ENCODE measurements around the gene FNIP2.
A peak's percentile ranks its signal among the peaks of the same experiment; 100 is the strongest.
"Not testable (repeated sequence)": the region's sequence is repeated elsewhere in the genome, so short reads cannot be mapped to it uniquely, and the experiment has no call there.

FNIP2 gene

GRCh38 chr4:158789853-158790252 lies 21.0 kb downstream of the FNIP2 start:
- no peak for DNase-seq (ENCODE audit: low spot score)

DNA sequence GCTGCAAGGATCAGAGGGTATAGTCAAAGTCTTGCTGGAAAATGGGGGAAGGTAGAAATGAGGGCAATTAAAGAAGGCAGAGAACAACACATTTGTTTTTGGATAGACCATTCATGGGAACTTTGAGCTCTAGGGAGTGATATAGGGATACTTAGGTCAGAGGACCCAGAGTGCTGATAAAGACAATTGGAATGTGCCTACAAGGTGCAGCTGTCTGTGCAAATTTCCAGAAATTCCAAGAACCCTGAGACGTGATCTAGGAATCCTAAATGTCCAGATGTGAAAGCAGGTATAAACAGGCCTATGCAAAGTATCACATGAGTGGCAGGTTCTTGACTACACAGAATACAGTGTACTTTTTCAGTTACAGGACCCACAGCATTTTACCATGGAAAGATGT lies 24.2 kb downstream of the FNIP2 start:
- no peak for DNase-seq (ENCODE audit: low spot score)

DNA sequence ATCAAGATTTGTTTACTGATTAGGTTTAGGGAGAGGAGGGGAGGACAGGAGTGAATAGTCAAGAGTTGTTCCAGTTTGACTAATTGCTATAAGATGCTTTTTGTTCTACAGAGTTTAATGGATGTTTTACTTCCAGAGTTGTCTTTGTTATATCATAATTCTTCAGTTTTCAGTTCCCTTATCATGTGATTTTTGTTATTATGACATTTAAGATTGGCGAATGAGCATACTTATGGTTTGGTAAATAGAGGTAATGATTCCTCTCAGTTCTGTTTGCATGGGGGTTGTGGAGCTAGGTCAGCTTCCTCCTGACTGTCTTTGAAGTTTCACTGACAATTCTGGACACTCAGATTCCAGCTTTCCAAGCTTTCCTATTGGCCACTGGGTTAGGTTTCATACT lies 24.6 kb downstream of the FNIP2 start:
- DNase-seq (ENCODE audit: low spot score) = not testable (repeated sequence)

- no peak for DNase-seq (ENCODE audit: low spot score)
Observed at GRCh38 chr4:158796370-158797140, 27.7 kb downstream of the FNIP2 start.

GRCh38 chr4:158798062-158798461 lies 29.2 kb downstream of the FNIP2 start:
- DNase-seq (ENCODE audit: low spot score) = no peak

DNA sequence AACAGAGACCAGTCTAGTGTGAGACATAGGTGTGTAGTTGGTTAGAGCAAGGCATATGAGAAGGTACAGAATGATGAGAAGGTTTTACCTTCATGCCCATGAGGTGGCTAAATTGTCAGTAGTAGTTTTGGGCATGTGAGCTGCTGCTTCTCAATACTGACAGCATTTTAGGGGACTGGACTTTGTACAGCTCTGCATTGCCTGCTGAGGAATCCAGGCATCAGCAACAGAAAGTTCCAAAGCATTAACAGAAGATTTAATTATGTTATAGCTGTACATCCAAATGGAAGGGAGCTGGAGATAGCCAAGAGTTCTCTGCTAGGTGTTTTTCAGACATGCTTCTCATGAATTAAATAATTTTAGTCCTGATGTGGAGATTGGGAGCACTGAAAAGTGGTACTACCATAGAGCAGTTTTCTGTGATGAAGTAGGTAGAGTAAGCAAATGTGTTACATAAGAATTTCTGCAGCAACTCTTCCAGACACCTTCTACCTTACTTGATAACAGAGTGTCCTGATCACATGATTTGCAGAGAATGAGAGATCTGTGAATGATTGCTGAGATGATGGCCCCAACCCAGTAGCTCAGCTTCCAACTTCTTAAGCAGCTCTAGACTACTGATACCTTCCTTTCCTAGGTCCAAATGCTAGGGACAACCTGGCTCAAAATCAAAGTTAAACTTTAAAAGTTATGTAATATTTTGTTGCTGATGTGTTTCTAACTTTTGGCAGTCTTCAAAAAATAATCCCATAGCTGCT lies 30.4 kb downstream of the FNIP2 start:
- peak; percentile 37 for DNase-seq (ENCODE audit: low spot score)

DNA sequence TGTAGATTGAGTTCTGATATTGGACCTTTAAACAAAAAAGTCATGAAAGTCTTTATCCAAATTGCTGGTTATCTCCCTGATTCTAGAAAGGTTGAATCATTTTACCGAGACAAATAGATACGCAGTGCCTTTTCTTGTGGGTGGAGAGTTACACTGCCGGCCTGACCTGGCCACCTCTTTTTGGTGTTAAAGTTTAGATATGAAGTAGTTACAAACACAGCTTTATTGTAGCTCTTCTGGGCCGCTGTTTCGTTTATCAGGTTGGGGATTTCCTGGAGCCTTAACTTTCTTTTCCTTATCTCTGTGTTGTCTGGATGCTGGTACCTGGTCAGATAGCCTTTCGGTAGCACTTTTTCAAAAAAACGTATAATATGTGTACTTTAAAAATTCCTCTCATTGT lies 31.0 kb downstream of the FNIP2 start:
- no peak for DNase-seq (ENCODE audit: low spot score)

DNA sequence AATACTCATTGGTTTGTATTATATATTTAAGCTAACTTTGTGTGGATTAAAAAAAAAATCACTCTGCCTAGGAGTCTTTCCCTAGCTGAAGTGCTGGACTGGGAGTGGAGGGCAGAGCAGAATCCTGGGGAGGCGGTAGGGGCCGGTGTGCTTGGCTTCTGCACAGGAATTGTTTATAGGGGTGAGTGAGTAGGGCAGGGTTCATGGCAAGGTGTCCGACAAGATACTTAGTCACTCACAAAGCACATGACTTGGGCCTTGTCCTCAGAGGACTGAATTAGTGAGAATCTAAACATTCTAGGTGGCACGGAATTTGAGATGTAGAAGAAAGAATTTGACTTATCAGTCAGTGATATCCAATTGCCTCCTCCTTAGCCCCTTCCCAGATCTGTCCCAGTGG lies 32.2 kb downstream of the FNIP2 start:
- DNase-seq (ENCODE audit: low spot score) = no peak

DNA sequence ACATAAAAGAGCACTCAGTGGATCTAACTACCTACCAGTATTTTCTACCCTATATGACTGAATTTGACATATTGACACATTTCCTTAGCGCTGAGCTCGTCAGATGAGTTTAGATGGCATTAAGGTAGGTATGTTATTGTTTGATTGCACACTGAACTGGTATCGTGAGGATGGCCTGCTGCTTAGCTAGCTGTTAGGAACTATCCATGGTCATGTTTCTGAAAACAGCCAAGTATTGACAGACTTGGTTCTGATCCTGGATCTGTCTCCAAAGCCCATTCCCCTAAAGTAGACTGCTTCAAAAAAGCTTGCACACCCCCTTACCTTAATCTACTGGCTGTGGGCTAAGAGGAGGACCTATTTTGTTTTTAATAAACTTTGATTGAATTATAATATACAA lies 32.9 kb downstream of the FNIP2 start:
- no peak for DNase-seq (ENCODE audit: low spot score)

DNA sequence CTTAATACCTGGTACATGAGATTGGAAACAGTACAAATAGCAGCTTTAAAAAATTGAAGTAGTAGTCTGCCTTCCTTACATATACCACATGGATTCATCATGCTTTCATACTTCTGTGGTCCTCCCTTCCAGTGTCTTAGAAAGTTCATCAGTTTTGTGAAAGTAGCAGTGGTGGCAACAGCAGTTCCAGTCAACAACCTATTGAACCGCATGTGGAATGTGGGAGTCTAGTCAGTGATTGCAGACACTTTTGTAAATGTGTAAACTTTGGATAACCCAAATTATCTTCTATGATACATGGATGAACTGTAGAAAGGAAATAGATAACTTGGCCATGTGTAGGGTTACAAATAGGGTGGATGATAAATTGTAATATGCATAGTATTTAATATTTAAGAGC lies 34.1 kb downstream of the FNIP2 start:
- DNase-seq (ENCODE audit: low spot score) = no peak

DNA sequence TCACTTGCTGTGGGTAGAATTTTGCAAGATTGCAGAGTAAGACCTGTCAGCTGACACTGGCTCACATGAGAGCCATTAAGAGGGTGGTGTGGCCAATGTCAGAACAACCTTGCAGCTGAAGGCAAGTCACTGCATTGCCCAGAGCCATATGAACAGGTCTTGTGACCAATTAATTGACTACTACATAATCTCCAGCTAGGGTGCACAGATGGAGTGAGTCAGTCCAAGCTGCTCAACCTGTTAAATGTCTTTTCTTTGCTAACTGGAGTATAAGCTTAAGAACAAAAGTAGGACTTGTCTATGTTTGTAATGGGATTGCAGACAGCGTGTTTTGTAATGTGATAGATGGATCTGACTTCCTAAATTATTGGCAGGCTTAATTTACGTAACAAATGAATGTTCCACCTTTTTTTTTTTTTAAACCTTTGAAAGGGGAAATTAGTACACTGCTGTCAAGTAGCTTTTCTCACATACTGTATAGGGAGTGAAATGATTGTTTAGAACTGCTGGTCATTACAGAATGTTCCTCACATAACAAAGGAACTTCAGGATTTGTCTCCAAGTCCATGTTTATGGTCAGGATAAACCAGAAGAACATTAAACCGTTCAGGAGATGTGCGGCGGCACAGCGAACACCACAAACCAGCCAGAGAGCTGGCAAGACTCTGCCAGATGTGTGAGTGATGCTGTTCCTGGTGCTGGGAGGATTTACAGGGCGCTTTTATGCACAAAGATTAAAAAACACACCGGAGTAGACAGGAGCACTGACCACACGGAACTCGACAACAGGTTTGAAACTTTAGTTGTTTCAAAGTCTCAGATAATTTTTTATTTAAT lies 37.0 kb downstream of the FNIP2 start:
- DNase-seq (ENCODE audit: low spot score) = peak; percentile 83

DNA sequence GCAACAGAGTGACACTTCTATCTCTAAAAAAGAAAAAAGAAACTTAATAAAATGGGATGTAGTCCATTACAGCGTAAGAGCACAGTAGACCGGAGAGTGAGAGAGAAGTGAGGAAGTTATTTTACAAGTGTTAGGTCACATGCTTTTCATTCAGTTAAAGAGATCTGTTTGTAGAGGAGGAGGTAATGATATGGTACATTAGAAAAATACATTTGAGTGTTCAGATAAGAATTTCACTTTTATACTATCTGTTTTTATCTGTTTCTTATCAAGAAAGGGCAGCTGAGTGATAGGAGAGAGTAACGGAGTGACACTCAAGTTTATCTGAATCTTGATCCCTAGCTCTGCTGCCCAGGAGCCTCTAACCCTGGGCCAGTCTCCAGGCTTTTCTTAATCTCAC lies 38.9 kb downstream of the FNIP2 start:
- DNase-seq (ENCODE audit: low spot score) = no peak

DNA sequence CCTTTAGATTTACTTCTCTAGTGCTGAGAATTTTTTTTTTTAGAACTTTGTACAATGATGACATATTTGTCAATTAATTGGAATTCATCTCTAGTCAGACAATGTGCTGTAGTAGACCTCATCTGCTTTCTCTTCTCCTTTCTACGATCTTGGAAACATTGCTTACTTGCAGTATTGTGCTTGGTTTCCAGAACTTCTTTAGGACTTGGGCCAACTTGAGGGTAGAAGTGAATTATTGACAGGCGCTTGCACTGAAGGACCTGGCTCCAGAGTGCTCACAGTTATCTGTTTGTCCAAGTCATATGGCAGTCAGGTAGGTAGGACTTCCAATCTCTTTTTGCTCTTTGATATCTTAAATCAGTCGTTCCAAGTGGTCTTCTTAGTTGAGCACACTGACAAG lies 39.6 kb downstream of the FNIP2 start:
- DNase-seq (ENCODE audit: low spot score) = no peak

- not testable (repeated sequence) for DNase-seq (ENCODE audit: low spot score)
Observed at GRCh38 chr4:158809208-158809607, 40.4 kb downstream of the FNIP2 start.

GRCh38 chr4:158809611-158810486 lies 41.0 kb downstream of the FNIP2 start:
- no peak for DNase-seq (ENCODE audit: low spot score)

DNA sequence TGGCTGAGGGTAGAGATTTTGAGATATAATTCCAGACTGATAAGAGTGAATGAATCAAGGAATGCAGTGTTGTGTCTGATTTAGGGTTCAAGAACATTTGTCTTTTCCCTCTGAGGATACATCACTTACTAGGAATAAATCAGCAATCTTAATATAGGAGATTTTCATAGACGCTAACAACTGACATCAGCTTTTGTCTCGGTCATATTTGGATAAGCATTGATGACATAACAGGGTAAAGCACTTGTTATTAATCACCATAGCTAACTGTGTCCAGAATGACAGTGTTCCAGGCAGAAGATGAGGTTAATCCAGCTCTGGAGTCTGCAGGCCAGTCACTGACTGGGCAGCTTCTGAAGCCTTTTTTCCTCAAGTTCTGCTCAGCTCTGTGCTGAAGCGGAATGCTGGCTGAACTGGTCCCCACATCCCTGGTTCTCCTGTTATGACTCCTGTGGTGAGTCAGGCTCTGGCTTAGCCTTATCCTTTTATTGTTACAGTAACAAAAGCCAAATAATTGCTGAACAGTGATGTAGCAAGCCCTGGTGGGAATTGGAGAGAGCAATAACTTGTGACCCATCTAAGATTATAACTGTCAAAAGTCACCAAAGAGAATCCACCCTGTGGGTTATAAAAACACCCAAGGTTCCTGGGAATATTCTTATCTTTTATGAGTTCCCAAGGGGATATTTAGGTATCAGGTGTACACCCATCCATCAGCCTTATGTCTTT lies 41.8 kb downstream of the FNIP2 start:
- DNase-seq (ENCODE audit: low spot score) = no peak

- DNase-seq (ENCODE audit: low spot score) = no peak
Observed at GRCh38 chr4:158811216-158811540, 42.4 kb downstream of the FNIP2 start.

GRCh38 chr4:158811704-158812103 lies 42.9 kb downstream of the FNIP2 start:
- DNase-seq (ENCODE audit: low spot score) = no peak

DNA sequence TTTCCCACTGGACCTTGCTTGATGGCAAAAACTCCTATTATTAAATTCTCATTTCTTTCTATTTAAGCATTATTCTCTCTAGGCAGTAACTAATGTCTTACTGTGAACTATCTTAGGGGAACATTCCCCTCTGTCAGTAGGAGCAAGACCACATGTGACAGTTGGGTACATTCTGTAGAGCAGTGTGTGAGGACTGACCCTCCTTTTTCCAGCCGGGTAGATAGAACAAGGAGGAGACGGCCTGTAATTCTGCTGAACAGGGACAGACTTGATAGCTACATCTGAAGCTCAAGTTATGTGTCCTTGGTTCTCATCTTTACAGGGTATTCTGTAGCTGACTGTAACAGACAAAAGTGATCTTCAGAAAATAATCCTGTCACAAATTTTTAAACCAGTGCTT lies 43.3 kb downstream of the FNIP2 start:
- DNase-seq (ENCODE audit: low spot score) = no peak

DNA sequence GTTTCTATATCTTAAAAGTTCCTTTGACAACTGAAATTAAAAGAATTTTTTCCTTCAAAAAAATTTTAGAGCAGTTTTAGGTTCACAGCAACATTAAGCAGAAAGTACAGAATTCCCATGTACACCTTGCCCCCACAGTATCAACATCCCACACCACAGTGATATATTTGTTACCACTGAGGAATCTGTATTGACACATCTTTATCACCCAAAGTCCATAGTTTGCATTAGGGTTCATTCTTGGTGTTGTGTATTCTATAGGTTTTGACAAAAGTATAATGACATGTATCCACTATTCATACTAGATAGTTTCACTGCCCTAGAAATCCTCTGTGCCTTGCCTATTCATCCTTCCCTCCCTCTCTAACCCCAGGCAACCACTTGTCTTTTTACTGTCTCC lies 43.7 kb downstream of the FNIP2 start:
- DNase-seq (ENCODE audit: low spot score) = no peak

GRCh38 chr4:158813113-158813512 lies 44.3 kb downstream of the FNIP2 start:
- no peak for DNase-seq (ENCODE audit: low spot score)
